GM12878 (cell line): ENCODE data around the gene REEP3. TPM values are rescaled to one million over a fixed set of nuclear protein-coding genes. Genes with fewer than 3 reads are reported as not detected.

Experiments
- CHD4 ChIP-seq: fragments of 200-600 bp; sonication (generic); IDR thresholded peaks from 2 replicates; pipeline ENCODE4 v1.6.1; 2016; ENCODE audit warnings: mild to moderate bottlenecking
- CREB1 ChIP-seq: IDR thresholded peaks from 2 replicates; pipeline ENCODE4 v1.6.1; 2012; ENCODE audit warnings: low read depth, mild to moderate bottlenecking, inconsistent platforms
- HDAC2 ChIP-seq: fragments of 200-600 bp; sonication (generic); IDR thresholded peaks from 2 replicates; pipeline ENCODE4 v1.6.1; 2017
- MEF2B ChIP-seq: fragments of 450-650 bp; IDR thresholded peaks from 2 replicates; pipeline ENCODE4 v1.6.1; 2018; ENCODE audit warnings: mild to moderate bottlenecking, moderate library complexity; ENCODE audit not compliant: partially characterized antibody, poor library complexity, severe bottlenecking
- NR2C1 ChIP-seq: fragments of 450-650 bp; IDR thresholded peaks from 2 replicates; pipeline ENCODE4 v1.6.1; 2017; ENCODE audit warnings: antibody characterized with exemption, mild to moderate bottlenecking, moderate library complexity
- PML ChIP-seq: IDR thresholded peaks from 2 replicates; pipeline ENCODE4 v1.6.1; 2012; ENCODE audit warnings: low read length, inconsistent platforms
- USF2 ChIP-seq: IDR thresholded peaks from 2 replicates; pipeline ENCODE4 v1.6.1; 2011; ENCODE audit warnings: low read depth, low read length, improper control_type of control experiment, borderline replicate concordance
- ZBED1 ChIP-seq: IDR thresholded peaks from 2 replicates; pipeline ENCODE4 v1.6.1; 2016; ENCODE audit warnings: borderline replicate concordance
- ZBTB11 ChIP-seq: fragments of 450-650 bp; formaldehyde crosslinking; IDR thresholded peaks from 2 replicates; pipeline ENCODE4 v1.5.0; 2022; ENCODE audit warnings: mild to moderate bottlenecking, missing genetic modification characterization
- ZNF274 ChIP-seq: IDR thresholded peaks from one replicate; pipeline ENCODE4 v1.8.0; 2011; ENCODE audit not compliant: insufficient read length, insufficient read depth
- ZSCAN29 ChIP-seq: fragments of 450-650 bp; IDR thresholded peaks from 2 replicates; pipeline ENCODE4 v1.6.1; 2017; ENCODE audit warnings: mild to moderate bottlenecking, moderate library complexity
- polyA plus RNA-seq, 11 experiments: library from polyadenylated mRNA; depleted of rRNA in 4 of 11; unstranded in 6 of 11; stranded (reverse) in 5 of 11; fragments of >200 nt; fragmentation: Nextera tagmentation in 4 of 11; fragmentation: Illumina TruSeq in 1 of 11; extraction: Ambion mirVana in 4 of 11; extraction: Trizol in 1 of 11; gene quantifications; 1 replicate in 1 of 11; 2 replicates in 10 of 11; pipeline versions ENCODE4 v1.2.1 to v1.2.3, GENCODE V29; 2011 to 2016; ENCODE audit warnings: inconsistent platforms in 2 of 11, missing spikeins in 2 of 11, low read depth in 1 of 11
- total RNA-seq, 4 experiments: library from RNA; depleted of rRNA in 3 of 4; stranded (reverse); fragments of >200 nt in 3 of 4; fragmentation: Illumina TruSeq in 1 of 4; extraction: Trizol in 1 of 4; gene quantifications; 2 replicates each; pipeline versions ENCODE4 v1.2.1 to v1.2.3, GENCODE V29; 2013 to 2021
- TF ChIP-seq, protein P1 (sequence below): IDR thresholded peaks from 2 replicates; pipeline ENCODE4 v1.6.1; 2012; ENCODE audit warnings: improper control_type of control experiment, low read depth, low read length; ENCODE audit not compliant: insufficient replicate concordance
- TF ChIP-seq, protein P2 (sequence below): IDR thresholded peaks from 2 replicates; pipeline ENCODE4 v1.6.1; 2012; ENCODE audit warnings: low read depth, low read length, improper control_type of control experiment
- TF ChIP-seq, protein P3 (sequence below), 3 experiments: IDR thresholded peaks in 2 of 3; conservative IDR thresholded peaks in 1 of 3; 2 replicates each; pipeline ENCODE4 v1.5.1; 2011; ENCODE audit warnings: low read depth in 3 of 3, low read length in 3 of 3, mild to moderate bottlenecking in 3 of 3, control low read depth in 2 of 3, moderate library complexity in 2 of 3, inconsistent platforms in 1 of 3, mixed read lengths in 1 of 3; ENCODE audit not compliant: control insufficient read depth in 2 of 3, insufficient read depth in 1 of 3; ENCODE audit errors: extremely low read depth in 1 of 3
- TF ChIP-seq, protein P4 (sequence below): fragments of 450-650 bp; IDR thresholded peaks from 2 replicates; pipeline ENCODE4 v1.6.1; 2014; ENCODE audit warnings: mild to moderate bottlenecking

Gene REEP3
- total and polyA plus RNA-seq, 10 of the 15 experiments (the other 5 are each of a cell fraction or from before 2014, with no cell fraction given) = 4.9 to 25.9 (median 16.2) TPM

- TF ChIP-seq, protein P1, sequence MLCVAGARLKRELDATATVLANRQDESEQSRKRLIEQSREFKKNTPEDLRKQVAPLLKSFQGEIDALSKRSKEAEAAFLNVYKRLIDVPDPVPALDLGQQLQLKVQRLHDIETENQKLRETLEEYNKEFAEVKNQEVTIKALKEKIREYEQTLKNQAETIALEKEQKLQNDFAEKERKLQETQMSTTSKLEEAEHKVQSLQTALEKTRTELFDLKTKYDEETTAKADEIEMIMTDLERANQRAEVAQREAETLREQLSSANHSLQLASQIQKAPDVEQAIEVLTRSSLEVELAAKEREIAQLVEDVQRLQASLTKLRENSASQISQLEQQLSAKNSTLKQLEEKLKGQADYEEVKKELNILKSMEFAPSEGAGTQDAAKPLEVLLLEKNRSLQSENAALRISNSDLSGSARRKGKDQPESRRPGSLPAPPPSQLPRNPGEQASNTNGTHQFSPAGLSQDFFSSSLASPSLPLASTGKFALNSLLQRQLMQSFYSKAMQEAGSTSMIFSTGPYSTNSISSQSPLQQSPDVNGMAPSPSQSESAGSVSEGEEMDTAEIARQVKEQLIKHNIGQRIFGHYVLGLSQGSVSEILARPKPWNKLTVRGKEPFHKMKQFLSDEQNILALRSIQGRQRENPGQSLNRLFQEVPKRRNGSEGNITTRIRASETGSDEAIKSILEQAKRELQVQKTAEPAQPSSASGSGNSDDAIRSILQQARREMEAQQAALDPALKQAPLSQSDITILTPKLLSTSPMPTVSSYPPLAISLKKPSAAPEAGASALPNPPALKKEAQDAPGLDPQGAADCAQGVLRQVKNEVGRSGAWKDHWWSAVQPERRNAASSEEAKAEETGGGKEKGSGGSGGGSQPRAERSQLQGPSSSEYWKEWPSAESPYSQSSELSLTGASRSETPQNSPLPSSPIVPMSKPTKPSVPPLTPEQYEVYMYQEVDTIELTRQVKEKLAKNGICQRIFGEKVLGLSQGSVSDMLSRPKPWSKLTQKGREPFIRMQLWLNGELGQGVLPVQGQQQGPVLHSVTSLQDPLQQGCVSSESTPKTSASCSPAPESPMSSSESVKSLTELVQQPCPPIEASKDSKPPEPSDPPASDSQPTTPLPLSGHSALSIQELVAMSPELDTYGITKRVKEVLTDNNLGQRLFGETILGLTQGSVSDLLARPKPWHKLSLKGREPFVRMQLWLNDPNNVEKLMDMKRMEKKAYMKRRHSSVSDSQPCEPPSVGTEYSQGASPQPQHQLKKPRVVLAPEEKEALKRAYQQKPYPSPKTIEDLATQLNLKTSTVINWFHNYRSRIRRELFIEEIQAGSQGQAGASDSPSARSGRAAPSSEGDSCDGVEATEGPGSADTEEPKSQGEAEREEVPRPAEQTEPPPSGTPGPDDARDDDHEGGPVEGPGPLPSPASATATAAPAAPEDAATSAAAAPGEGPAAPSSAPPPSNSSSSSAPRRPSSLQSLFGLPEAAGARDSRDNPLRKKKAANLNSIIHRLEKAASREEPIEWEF = no peak
- TF ChIP-seq NR2C1 = no peak
- TF ChIP-seq USF2 = no peak
- TF ChIP-seq, protein P2, sequence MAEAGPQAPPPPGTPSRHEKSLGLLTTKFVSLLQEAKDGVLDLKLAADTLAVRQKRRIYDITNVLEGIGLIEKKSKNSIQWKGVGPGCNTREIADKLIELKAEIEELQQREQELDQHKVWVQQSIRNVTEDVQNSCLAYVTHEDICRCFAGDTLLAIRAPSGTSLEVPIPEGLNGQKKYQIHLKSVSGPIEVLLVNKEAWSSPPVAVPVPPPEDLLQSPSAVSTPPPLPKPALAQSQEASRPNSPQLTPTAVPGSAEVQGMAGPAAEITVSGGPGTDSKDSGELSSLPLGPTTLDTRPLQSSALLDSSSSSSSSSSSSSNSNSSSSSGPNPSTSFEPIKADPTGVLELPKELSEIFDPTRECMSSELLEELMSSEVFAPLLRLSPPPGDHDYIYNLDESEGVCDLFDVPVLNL = no peak
- TF ChIP-seq MEF2B = peak; percentile 18
- TF ChIP-seq ZBTB11 (CRISPR knock-in tag) = no peak
- no peak for TF ChIP-seq ZNF274
- no peak for TF ChIP-seq ZBED1
- TF ChIP-seq CHD4 = no peak
- TF ChIP-seq CREB1 = no peak
- TF ChIP-seq, protein P3, sequence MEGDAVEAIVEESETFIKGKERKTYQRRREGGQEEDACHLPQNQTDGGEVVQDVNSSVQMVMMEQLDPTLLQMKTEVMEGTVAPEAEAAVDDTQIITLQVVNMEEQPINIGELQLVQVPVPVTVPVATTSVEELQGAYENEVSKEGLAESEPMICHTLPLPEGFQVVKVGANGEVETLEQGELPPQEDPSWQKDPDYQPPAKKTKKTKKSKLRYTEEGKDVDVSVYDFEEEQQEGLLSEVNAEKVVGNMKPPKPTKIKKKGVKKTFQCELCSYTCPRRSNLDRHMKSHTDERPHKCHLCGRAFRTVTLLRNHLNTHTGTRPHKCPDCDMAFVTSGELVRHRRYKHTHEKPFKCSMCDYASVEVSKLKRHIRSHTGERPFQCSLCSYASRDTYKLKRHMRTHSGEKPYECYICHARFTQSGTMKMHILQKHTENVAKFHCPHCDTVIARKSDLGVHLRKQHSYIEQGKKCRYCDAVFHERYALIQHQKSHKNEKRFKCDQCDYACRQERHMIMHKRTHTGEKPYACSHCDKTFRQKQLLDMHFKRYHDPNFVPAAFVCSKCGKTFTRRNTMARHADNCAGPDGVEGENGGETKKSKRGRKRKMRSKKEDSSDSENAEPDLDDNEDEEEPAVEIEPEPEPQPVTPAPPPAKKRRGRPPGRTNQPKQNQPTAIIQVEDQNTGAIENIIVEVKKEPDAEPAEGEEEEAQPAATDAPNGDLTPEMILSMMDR (IDR thresholded peaks at IDR 0.05 in 2 of 3, conservative IDR thresholded peaks at IDR 0.05 in 1 of 3; ENCODE audit: control insufficient read depth in 2 of 3, extremely low read depth in 1 of 3, insufficient read depth in 1 of 3, low read depth in 3 of 3, low read length in 3 of 3) = no peak
- TF ChIP-seq HDAC2 = no peak
- peak; percentile 70 for TF ChIP-seq PML
- TF ChIP-seq, protein P4, sequence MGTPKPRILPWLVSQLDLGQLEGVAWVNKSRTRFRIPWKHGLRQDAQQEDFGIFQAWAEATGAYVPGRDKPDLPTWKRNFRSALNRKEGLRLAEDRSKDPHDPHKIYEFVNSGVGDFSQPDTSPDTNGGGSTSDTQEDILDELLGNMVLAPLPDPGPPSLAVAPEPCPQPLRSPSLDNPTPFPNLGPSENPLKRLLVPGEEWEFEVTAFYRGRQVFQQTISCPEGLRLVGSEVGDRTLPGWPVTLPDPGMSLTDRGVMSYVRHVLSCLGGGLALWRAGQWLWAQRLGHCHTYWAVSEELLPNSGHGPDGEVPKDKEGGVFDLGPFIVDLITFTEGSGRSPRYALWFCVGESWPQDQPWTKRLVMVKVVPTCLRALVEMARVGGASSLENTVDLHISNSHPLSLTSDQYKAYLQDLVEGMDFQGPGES = no peak
- peak; percentile 45; the same call in 1 of the 2 replicates for TF ChIP-seq ZSCAN29
Measured at GRCh38 chr10:63520500-63521415, at the start of gene REEP3 (continued).
